ENCODE results near the gene BMPR1A.
A peak's percentile ranks its signal among the peaks of the same experiment; 100 is the strongest.

BMPR1A gene

GRCh38 chr10:86755740-86756510, 494 bp upstream of the BMPR1A start:
- Histone ChIP-seq H3K9ac (ENCODE audit: low read length) (peak overlapping the region; percentile 88), H3K36me3 (ENCODE audit: control insufficient read depth, insufficient read depth, low read length) (no peaks in the 10 kb centered on the region), H3K27ac (ENCODE audit: low read depth, low read length) (peak overlapping the region; percentile 98), H3K4me3 (ENCODE audit: low read length) (peak overlapping the region; percentile 76), H3K4me1 (ENCODE audit: control insufficient read depth, insufficient read depth, low read length) (peaks cover 23% of the 10 kb centered on the region), H3K27me3 (ENCODE audit: control insufficient read depth, insufficient read depth, low read length) (no peaks in the 10 kb centered on the region)

- H3K27me3 ChIP-seq (ENCODE audit: control insufficient read depth, insufficient read depth, low read length), result no peaks in the 10 kb centered on the region
- peak overlapping the region; percentile 98 for H3K27ac ChIP-seq (ENCODE audit: low read depth, low read length)
- peaks cover 27% of the 10 kb centered on the region for H3K4me1 ChIP-seq (ENCODE audit: control insufficient read depth, insufficient read depth, low read length)
- H3K36me3 ChIP-seq (ENCODE audit: control insufficient read depth, insufficient read depth, low read length), result no peaks in the 10 kb centered on the region
- H3K4me3 ChIP-seq (ENCODE audit: low read length), result peak overlapping the region; percentile 82
- peak overlapping the region; percentile 70 for H3K9ac ChIP-seq (ENCODE audit: low read length)
Measured at GRCh38 chr10:86757113-86757972, 924 bp downstream of the BMPR1A start.

GRCh38 chr10:86758189-86759072, 2.0 kb downstream of the BMPR1A start:
- no peaks in the 10 kb centered on the region for H3K27me3 ChIP-seq (ENCODE audit: control insufficient read depth, insufficient read depth, low read length)
- H3K4me3 ChIP-seq (ENCODE audit: low read length), result peak overlapping the region; percentile 82
- peaks cover 26% of the 10 kb centered on the region for H3K4me1 ChIP-seq (ENCODE audit: control insufficient read depth, insufficient read depth, low read length)
- H3K36me3 ChIP-seq (ENCODE audit: control insufficient read depth, insufficient read depth, low read length), result no peaks in the 10 kb centered on the region
- peak overlapping the region; percentile 98 for H3K27ac ChIP-seq (ENCODE audit: low read depth, low read length)
- H3K9ac ChIP-seq (ENCODE audit: low read length), result no peak overlapping the region

- peaks cover 20% of the 10 kb centered on the region for H3K4me1 ChIP-seq (ENCODE audit: control insufficient read depth, insufficient read depth, low read length)
- H3K27ac ChIP-seq (ENCODE audit: low read depth, low read length), result peak overlapping the region; percentile 98
- H3K36me3 ChIP-seq (ENCODE audit: control insufficient read depth, insufficient read depth, low read length), result no peaks in the 10 kb centered on the region
- H3K9ac ChIP-seq (ENCODE audit: low read length), result no peak overlapping the region
- peak overlapping the region; percentile 82 for H3K4me3 ChIP-seq (ENCODE audit: low read length)
- H3K27me3 ChIP-seq (ENCODE audit: control insufficient read depth, insufficient read depth, low read length), result no peaks in the 10 kb centered on the region
Measured at GRCh38 chr10:86759073-86759672, 2.8 kb downstream of the BMPR1A start.

GRCh38 chr10:86763404-86763803, 7.0 kb downstream of the BMPR1A start:
- H3K27me3 ChIP-seq (ENCODE audit: control insufficient read depth, insufficient read depth, low read length), result no peaks in the 10 kb centered on the region
- no peak overlapping the region for H3K27ac ChIP-seq (ENCODE audit: low read depth, low read length)
- H3K9ac ChIP-seq (ENCODE audit: low read length), result no peak overlapping the region
- H3K4me3 ChIP-seq (ENCODE audit: low read length), result no peak overlapping the region
- H3K36me3 ChIP-seq (ENCODE audit: control insufficient read depth, insufficient read depth, low read length), result no peaks in the 10 kb centered on the region
- peaks cover 26% of the 10 kb centered on the region for H3K4me1 ChIP-seq (ENCODE audit: control insufficient read depth, insufficient read depth, low read length)

- no peaks in the 10 kb centered on the region for H3K36me3 ChIP-seq (ENCODE audit: control insufficient read depth, insufficient read depth, low read length)
- peaks cover 35% of the 10 kb centered on the region for H3K4me1 ChIP-seq (ENCODE audit: control insufficient read depth, insufficient read depth, low read length)
- H3K9ac ChIP-seq (ENCODE audit: low read length), result no peak overlapping the region
- no peaks in the 10 kb centered on the region for H3K27me3 ChIP-seq (ENCODE audit: control insufficient read depth, insufficient read depth, low read length)
- no peak overlapping the region for H3K4me3 ChIP-seq (ENCODE audit: low read length)
- H3K27ac ChIP-seq (ENCODE audit: low read depth, low read length), result no peak overlapping the region
Measured at GRCh38 chr10:86765548-86765947, 9.1 kb downstream of the BMPR1A start.

- H3K27ac ChIP-seq (ENCODE audit: low read depth, low read length), result no peak overlapping the region
- H3K9ac ChIP-seq (ENCODE audit: low read length), result no peak overlapping the region
- no peak overlapping the region for H3K4me3 ChIP-seq (ENCODE audit: low read length)
- H3K36me3 ChIP-seq (ENCODE audit: control insufficient read depth, insufficient read depth, low read length), result no peaks in the 10 kb centered on the region
- H3K27me3 ChIP-seq (ENCODE audit: control insufficient read depth, insufficient read depth, low read length), result no peaks in the 10 kb centered on the region
- H3K4me1 ChIP-seq (ENCODE audit: control insufficient read depth, insufficient read depth, low read length), result peaks cover 27% of the 10 kb centered on the region
Measured at GRCh38 chr10:86768412-86769062, 12.1 kb downstream of the BMPR1A start.

GRCh38 chr10:86769991-86770390, 13.6 kb downstream of the BMPR1A start:
- no peaks in the 10 kb centered on the region for H3K27me3 ChIP-seq (ENCODE audit: control insufficient read depth, insufficient read depth, low read length)
- no peak overlapping the region for H3K9ac ChIP-seq (ENCODE audit: low read length)
- H3K27ac ChIP-seq (ENCODE audit: low read depth, low read length), result no peak overlapping the region
- H3K4me1 ChIP-seq (ENCODE audit: control insufficient read depth, insufficient read depth, low read length), result peaks cover 27% of the 10 kb centered on the region
- H3K36me3 ChIP-seq (ENCODE audit: control insufficient read depth, insufficient read depth, low read length), result no peaks in the 10 kb centered on the region
- H3K4me3 ChIP-seq (ENCODE audit: low read length), result no peak overlapping the region

- no peak overlapping the region for H3K9ac ChIP-seq (ENCODE audit: low read length)
- H3K36me3 ChIP-seq (ENCODE audit: control insufficient read depth, insufficient read depth, low read length), result no peaks in the 10 kb centered on the region
- no peak overlapping the region for H3K27ac ChIP-seq (ENCODE audit: low read depth, low read length)
- H3K4me3 ChIP-seq (ENCODE audit: low read length), result no peak overlapping the region
- H3K27me3 ChIP-seq (ENCODE audit: control insufficient read depth, insufficient read depth, low read length), result no peaks in the 10 kb centered on the region
- H3K4me1 ChIP-seq (ENCODE audit: control insufficient read depth, insufficient read depth, low read length), result peaks cover 30% of the 10 kb centered on the region
Measured at GRCh38 chr10:86770412-86770960, 14.1 kb downstream of the BMPR1A start.

GRCh38 chr10:86773498-86773897, 17.1 kb downstream of the BMPR1A start:
- H3K27me3 ChIP-seq (ENCODE audit: control insufficient read depth, insufficient read depth, low read length), result no peaks in the 10 kb centered on the region

More at GRCh38 chr10:86773498-86773897, 17.1 kb downstream of the BMPR1A start:
- Histone ChIP-seq H3K9ac (ENCODE audit: low read length) (no peak overlapping the region), H3K36me3 (ENCODE audit: control insufficient read depth, insufficient read depth, low read length) (no peaks in the 10 kb centered on the region), H3K4me1 (ENCODE audit: control insufficient read depth, insufficient read depth, low read length) (peaks cover 20% of the 10 kb centered on the region), H3K4me3 (ENCODE audit: low read length) (no peak overlapping the region), H3K27ac (ENCODE audit: low read depth, low read length) (no peak overlapping the region)

Measured in rectal smooth muscle tissue (tissue), 1 donor.